Measurements from ENCODE around the gene TMEM40. TPM values are rescaled to one million over a fixed set of nuclear protein-coding genes. Genes with fewer than 3 reads are reported as not detected.

The TMEM40 gene
- total RNA-seq, 4 donors from 2014 or later: not detected

DNA sequence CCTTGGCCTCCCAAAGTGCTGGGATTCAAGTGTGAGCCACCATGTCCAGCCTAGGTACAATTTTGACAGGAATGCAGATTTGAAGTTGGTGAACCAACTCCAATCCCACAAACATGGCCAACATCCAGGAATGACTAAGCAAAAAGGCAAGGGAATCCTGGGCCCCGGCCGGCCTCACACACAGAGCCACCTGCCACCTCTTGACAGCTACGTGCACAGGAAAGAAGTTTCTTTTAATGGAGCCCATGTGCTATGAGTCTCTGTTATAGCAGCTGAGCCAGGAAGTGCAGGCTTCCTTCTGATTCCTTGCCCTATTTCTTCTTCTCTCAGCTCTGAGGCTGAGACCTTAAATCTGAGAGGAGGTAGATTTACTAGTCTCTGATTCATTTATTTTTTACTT is 8.8 kb downstream of the TMEM40 start:
- TF ChIP-seq CTCF (IDR thresholded peaks at IDR 0.05): no peak
- ATAC-seq (ENCODE audit: low FRiP score) (no peak), DNase-seq (ENCODE audit: low spot score) (no peak)

DNA sequence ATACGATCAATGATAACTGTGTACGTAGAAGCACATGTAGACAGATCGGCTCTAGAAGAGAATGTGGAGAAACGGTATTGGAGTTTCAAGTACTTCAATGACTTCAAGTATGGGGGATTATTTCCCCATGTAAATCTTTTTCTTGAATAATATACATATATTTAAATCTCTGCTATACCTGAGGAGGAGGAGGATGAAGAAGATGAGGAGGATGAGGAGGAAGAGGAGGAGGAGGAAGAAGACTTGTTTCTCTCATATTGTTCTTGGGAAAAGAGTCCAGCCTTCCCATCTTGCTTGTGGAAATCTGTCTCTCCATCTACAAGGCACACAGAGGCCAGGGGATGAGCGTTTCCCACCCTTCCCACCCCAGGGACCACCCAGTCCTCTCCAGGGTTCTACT is 10.6 kb downstream of the TMEM40 start:
- no peak for ATAC-seq (ENCODE audit: low FRiP score)
- TF ChIP-seq CTCF (IDR thresholded peaks at IDR 0.05): no peak
- no peak for DNase-seq (ENCODE audit: low spot score)

GRCh38 chr3:12746419-12746818 is 12.6 kb downstream of the TMEM40 start:
- TF ChIP-seq CTCF (IDR thresholded peaks at IDR 0.05): no peak
- DNase-seq (ENCODE audit: low spot score) (no peak), ATAC-seq (ENCODE audit: low FRiP score) (no peak)

- DNase-seq (ENCODE audit: low spot score) (no peak), ATAC-seq (ENCODE audit: low FRiP score) (no peak)
- no peak for TF ChIP-seq CTCF (IDR thresholded peaks at IDR 0.05)
Observed at GRCh38 chr3:12744326-12744725, 14.7 kb downstream of the TMEM40 start.

DNA sequence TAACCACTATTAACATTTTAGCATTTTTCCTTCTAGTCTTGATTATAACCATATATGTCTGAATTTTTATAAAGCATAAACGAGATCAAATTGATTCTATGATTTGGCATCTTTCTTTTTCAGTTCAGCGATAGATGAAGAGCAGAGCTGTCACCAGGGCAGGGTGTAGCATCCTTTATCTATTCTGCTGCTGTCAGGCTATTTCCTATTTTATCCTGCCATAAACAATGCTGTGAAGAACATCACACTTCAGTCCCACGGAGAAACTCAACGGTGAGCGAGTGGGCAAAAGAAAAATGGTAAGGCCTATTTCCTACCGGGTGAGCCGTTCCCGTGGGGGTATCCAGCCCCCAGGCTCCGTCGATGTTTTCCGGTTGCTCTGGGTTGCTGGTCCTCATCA is 15.5 kb downstream of the TMEM40 start:
- DNase-seq (ENCODE audit: low spot score): no peak
- no peak for TF ChIP-seq CTCF (IDR thresholded peaks at IDR 0.05)
- ATAC-seq (ENCODE audit: low FRiP score): no peak

GRCh38 chr3:12742330-12743107 is 16.5 kb downstream of the TMEM40 start:
- no peak for ATAC-seq (ENCODE audit: low FRiP score)
- no peak for DNase-seq (ENCODE audit: low spot score)
- no peak for TF ChIP-seq CTCF (IDR thresholded peaks at IDR 0.05)

DNA sequence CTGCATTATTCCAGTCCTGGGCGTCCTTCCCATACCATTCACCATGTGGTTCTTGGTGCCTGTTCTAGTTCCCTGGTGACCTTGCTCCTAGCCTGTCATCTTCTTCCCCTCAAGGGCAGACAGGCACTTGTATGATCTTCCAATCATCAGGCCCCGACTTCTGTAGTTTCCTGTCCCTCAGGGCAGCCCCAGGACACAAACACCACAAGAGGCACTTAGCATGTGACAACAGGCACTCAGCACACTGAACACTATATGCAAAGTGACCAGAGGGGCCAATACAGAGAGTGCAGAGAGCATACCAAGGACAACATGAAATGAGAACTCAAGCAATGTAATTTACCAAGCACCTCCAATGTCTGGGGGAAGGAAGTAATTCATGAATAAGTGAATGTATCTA is 17.9 kb downstream of the TMEM40 start:
- ATAC-seq (ENCODE audit: low FRiP score): no peak
- no peak for DNase-seq (ENCODE audit: low spot score)
- no peak for TF ChIP-seq CTCF (IDR thresholded peaks at IDR 0.05)
